HepG2 (cell line): ENCODE results near the gene PHF21B. TPM values are rescaled to one million over a fixed set of nuclear protein-coding genes. Genes with fewer than 3 reads are reported as not detected.

Experiments used
- ATAC-seq: fragments of 200-7000 bp; cut with Tn5 transposase; 3 replicates; pipeline ENCODE4 v1.9.1; 2020; ENCODE audit warnings: mild to moderate bottlenecking, moderate library complexity
- BruUV-seq: library from RNA; stranded (reverse); fragments of 400-500 nt; replicated peaks from 2 replicates; lab custom pipeline; 2021; lab: Mats Ljungman, UMichigan
- CTCF ChIA-PET: fragments of 300-600 bp; formaldehyde crosslinking; extraction: SDS; loops from one replicate; lab custom pipeline; 2021; ENCODE audit warnings: low total read pairs, inconsistent platforms, low intra/inter-chr PET ratio; lab: Yijun Ruan, JAX
- POLR2A ChIA-PET: fragments of 350-600 bp; sonication (Branson Sonifier 250); formaldehyde crosslinking; loops from one replicate; lab custom pipeline; 2020; ENCODE audit warnings: antibody characterized with exemption, inconsistent platforms; lab: Yijun Ruan, JAX
- DNase-seq: peaks from one replicate; pipeline ENCODE4 v3.0.0-alpha.2; 2015; ENCODE audit warnings: low spot score
- FAIRE-seq: peaks from 3 replicates; lab custom pipeline; 2011; peaks lifted over from hg19 to GRCh38; lab: Jason Lieb, UNC
- H2AFZ ChIP-seq: one replicate; pipeline ENCODE4 v1.6.1; 2011; ENCODE audit warnings: low read length, inconsistent platforms
- H3K27ac ChIP-seq: fragments of 300-600 bp; 3 replicates; pipeline ENCODE4 v1.8.0; 2011; ENCODE audit warnings: mixed run types, mild to moderate bottlenecking, mixed read lengths, low read length, inconsistent platforms; ENCODE audit not compliant: insufficient read depth; ENCODE audit errors: extremely low read length
- H3K27me3 ChIP-seq, 2 experiments: fragments of 200-600 bp in 1 of 2; 2 replicates in 1 of 2; 3 replicates in 1 of 2; pipeline versions ENCODE4 v1.6.0 to v1.8.0; 2011; ENCODE audit warnings: low read length in 2 of 2, mild to moderate bottlenecking in 2 of 2, moderate library complexity in 2 of 2, inconsistent platforms in 1 of 2; ENCODE audit not compliant: insufficient read depth in 2 of 2, control insufficient read depth in 1 of 2
- H3K36me3 ChIP-seq, 2 experiments: fragments of 200-600 bp in 1 of 2; replicated peaks in 1 of 2; 2 replicates in 1 of 2; 3 replicates in 1 of 2; pipeline versions ENCODE4 v1.5.1 to v1.8.0; 2011; ENCODE audit warnings: low read length in 2 of 2, inconsistent platforms in 1 of 2; ENCODE audit not compliant: insufficient read depth in 2 of 2, control insufficient read depth in 1 of 2
- H3K4me1 ChIP-seq: 2 replicates; pipeline ENCODE4 v1.5.1; 2012; ENCODE audit warnings: low read length, inconsistent platforms; ENCODE audit not compliant: insufficient read depth
- H3K4me2 ChIP-seq: 2 replicates; pipeline ENCODE4 v1.6.0; 2011; ENCODE audit warnings: low read depth, low read length, inconsistent platforms
- H3K4me3 ChIP-seq, 3 experiments: fragments of 200-600 bp in 1 of 3; sonication (generic), shearing (Covaris generic) in 1 of 3; replicated peaks in 1 of 3; 2 replicates each; pipeline ENCODE4 v1.5.1; 2011 to 2016; ENCODE audit warnings: low read length in 3 of 3, inconsistent platforms in 2 of 3, low read depth in 2 of 3, mild to moderate bottlenecking in 2 of 3, control low read depth in 1 of 3, mixed read lengths in 1 of 3; ENCODE audit not compliant: insufficient read depth in 1 of 3
- H3K79me2 ChIP-seq: one replicate; pipeline ENCODE4 v1.6.1; 2011; ENCODE audit warnings: low read length, inconsistent platforms; ENCODE audit not compliant: insufficient read depth
- H3K9ac ChIP-seq: 2 replicates; pipeline ENCODE4 v1.6.0; 2011; ENCODE audit warnings: mild to moderate bottlenecking, low read depth, low read length, inconsistent platforms; ENCODE audit not compliant: insufficient read depth
- H3K9me3 ChIP-seq: 2 replicates; pipeline ENCODE4 v1.5.1; 2012; ENCODE audit warnings: mild to moderate bottlenecking, low read length
- H4K20me1 ChIP-seq: 2 replicates; pipeline ENCODE4 v1.6.0; 2011; ENCODE audit warnings: inconsistent platforms, mild to moderate bottlenecking, low read length, moderate library complexity; ENCODE audit not compliant: insufficient read depth
- ARID2 ChIP-seq: sonication (generic); formaldehyde crosslinking; IDR thresholded peaks from 2 replicates; pipeline ENCODE4 v1.8.1; 2022; ENCODE audit warnings: mild to moderate bottlenecking, missing genetic modification reagents, borderline replicate concordance
- IKZF4 ChIP-seq: sonication (generic); formaldehyde crosslinking; IDR thresholded peaks from 2 replicates; pipeline ENCODE4 v1.5.1; 2020; ENCODE audit warnings: borderline replicate concordance, mild to moderate bottlenecking, low read depth, missing genetic modification reagents; ENCODE audit errors: not compliant biosample characterization
- MXD4 ChIP-seq: IDR thresholded peaks from 2 replicates; pipeline ENCODE4 v1.6.1; 2016; ENCODE audit warnings: mild to moderate bottlenecking, missing biosample characterization, missing genetic modification reagents
- PAXIP1 ChIP-seq: sonication (generic); formaldehyde crosslinking; conservative IDR thresholded peaks from 2 replicates; pipeline ENCODE4 v1.4.0; 2020; ENCODE audit warnings: mild to moderate bottlenecking, missing genetic modification reagents, moderate library complexity
- SOX5 ChIP-seq: IDR thresholded peaks from 2 replicates; pipeline ENCODE4 v1.6.1; 2016; ENCODE audit warnings: borderline replicate concordance
- YY1 ChIP-seq: IDR thresholded peaks from 2 replicates; pipeline ENCODE4 v1.6.1; 2011; ENCODE audit warnings: low read length, low read depth, moderate library complexity, mild to moderate bottlenecking; ENCODE audit not compliant: insufficient read depth, insufficient replicate concordance
- WGBS: methylation state at CpG from one replicate; pipeline ENCODE4 v1.1.6; 2017; ENCODE audit warnings: low lambda C conversion rate; 5-methylcytosine and 5-hydroxymethylcytosine counted together
- in situ Hi-C: cut with HindIII; loops from 2 replicates; pipeline ENCODE4 v1.10.0; 2017; ENCODE audit warnings: low pct_unique_long_range_greater_than_20kb; ENCODE audit not compliant: extremely low pct_ligation_motif_present
- intact Hi-C: fragments of 100-400 bp; cut with micrococcal nuclease; formaldehyde crosslinking; loops from one replicate; pipeline ENCODE4 v1.10.0; 2022; ENCODE audit not compliant: unreplicated experiment
- polyA plus RNA-seq, 8 experiments: library from polyadenylated mRNA; depleted of rRNA in 3 of 8; stranded (reverse) in 7 of 8; unstranded in 1 of 8; fragments of >200 nt; fragmentation: Illumina TruSeq in 4 of 8; extraction: Trizol in 4 of 8; gene quantifications; 2 replicates each; pipeline versions ENCODE4 v1.2.1 to v1.2.3, GENCODE V29; 2011 to 2016; ENCODE audit warnings: low read depth in 4 of 8, missing spikeins in 1 of 8, mixed read lengths in 1 of 8; ENCODE audit not compliant: insufficient read depth in 1 of 8
- total RNA-seq, 5 experiments: library from RNA; depleted of rRNA; stranded (reverse); fragments of >200 nt; fragmentation: Illumina TruSeq; extraction: Trizol; gene quantifications; 2 replicates each; pipeline ENCODE4 v1.2.3, GENCODE V29; 2016; ENCODE audit warnings: low read depth in 1 of 5

PHF21B gene
- total and polyA plus RNA-seq, 2 of the 13 experiments (the other 11 are each of a cell fraction or from before 2014, with no cell fraction given) = not detected

DNA sequence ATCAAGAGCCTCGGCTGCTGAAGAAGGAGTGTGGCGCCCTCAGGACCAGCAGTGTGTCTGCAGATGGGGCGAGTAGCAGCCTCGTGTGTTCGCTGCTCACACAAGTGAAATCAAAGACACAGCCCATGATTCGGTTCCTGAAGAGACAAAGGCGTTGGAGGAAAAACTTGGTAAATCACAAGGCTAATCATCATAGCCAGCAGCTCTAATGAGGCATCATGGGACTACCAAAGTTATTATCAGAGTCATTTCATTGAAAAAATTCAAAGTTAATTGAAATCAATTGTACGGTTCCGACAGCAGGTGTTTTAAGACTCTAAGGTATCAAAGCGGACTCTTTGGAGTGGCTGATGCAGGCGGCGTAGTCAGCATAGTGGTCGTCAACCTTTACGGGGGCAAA lies 9.5 kb downstream of the PHF21B start:
- intact Hi-C loops = no loop called here
- ATAC-seq (no peak), FAIRE-seq (no peak), DNase-seq (no peak)
- Histone ChIP-seq H4K20me1 (0 out of 2 replicates have a peak, but pooled peaks cover 5% of the 10 kb centered on the region), H3K4me2 (no peak overlapping the region), H3K27ac (no peak overlapping the region), H3K9ac (no peak overlapping the region), H3K4me3 (no peak overlapping the region), H3K36me3 (no peaks in the 10 kb centered on the region), H3K9me3 (no peaks in the 10 kb centered on the region), H3K4me1 (no peaks in the 10 kb centered on the region), H2AFZ (no peak overlapping the region), H3K79me2 (no peaks in the 10 kb centered on the region), H3K27me3 (peaks cover 14 to 79% of the 10 kb centered on the region in 2 experiments; a peak in 4 of 5 replicates)
- ChIA-PET POLR2A (no interaction called here), CTCF (no interaction called here)
- TF ChIP-seq YY1 (no peak), ARID2 (CRISPR knock-in tag) (no peak), SOX5 (no peak), MXD4 (CRISPR knock-in tag) (no peak), PAXIP1 (CRISPR knock-in tag) (no peak), IKZF4 (CRISPR knock-in tag) (no peak)
- no TSS peak for BruUV-seq
- in situ Hi-C loops = no loop called here
- WGBS = 54% methylated on average over 12 of the region's 14 CpGs
